Omental fat pad (tissue), 4 donors: ENCODE data around the gene SHB. TPM values are rescaled to one million over a fixed set of nuclear protein-coding genes. Genes with fewer than 3 reads are reported as not detected.

Experiments used
- ATAC-seq: fragments of 150-250 bp; one replicate; pipeline ENCODE4 v1.9.1; 2016; ENCODE audit warnings: mild to moderate bottlenecking, moderate library complexity; ENCODE audit not compliant: low FRiP score
- DNase-seq: peaks from one replicate; pipeline ENCODE4 v3.0.0-alpha.2; 2019; ENCODE audit warnings: low spot score
- CTCF ChIP-seq, 3 donors: fragments of 450-650 bp; IDR thresholded peaks; one replicate each; pipeline ENCODE4 v1.5.1; 2016 to 2017; ENCODE audit warnings: antibody characterized with exemption in 3 of 3, mild to moderate bottlenecking in 3 of 3, moderate library complexity in 2 of 3
- total RNA-seq, 4 donors: library from RNA; depleted of rRNA; stranded (reverse); fragments of >200 nt; gene quantifications; one replicate each; pipeline ENCODE4 v1.1.0, GENCODE V29; 2016

The SHB gene
- total RNA-seq, 4 donors from 2014 or later, result 10.4 to 61.6 (median 20.7) TPM

DNA sequence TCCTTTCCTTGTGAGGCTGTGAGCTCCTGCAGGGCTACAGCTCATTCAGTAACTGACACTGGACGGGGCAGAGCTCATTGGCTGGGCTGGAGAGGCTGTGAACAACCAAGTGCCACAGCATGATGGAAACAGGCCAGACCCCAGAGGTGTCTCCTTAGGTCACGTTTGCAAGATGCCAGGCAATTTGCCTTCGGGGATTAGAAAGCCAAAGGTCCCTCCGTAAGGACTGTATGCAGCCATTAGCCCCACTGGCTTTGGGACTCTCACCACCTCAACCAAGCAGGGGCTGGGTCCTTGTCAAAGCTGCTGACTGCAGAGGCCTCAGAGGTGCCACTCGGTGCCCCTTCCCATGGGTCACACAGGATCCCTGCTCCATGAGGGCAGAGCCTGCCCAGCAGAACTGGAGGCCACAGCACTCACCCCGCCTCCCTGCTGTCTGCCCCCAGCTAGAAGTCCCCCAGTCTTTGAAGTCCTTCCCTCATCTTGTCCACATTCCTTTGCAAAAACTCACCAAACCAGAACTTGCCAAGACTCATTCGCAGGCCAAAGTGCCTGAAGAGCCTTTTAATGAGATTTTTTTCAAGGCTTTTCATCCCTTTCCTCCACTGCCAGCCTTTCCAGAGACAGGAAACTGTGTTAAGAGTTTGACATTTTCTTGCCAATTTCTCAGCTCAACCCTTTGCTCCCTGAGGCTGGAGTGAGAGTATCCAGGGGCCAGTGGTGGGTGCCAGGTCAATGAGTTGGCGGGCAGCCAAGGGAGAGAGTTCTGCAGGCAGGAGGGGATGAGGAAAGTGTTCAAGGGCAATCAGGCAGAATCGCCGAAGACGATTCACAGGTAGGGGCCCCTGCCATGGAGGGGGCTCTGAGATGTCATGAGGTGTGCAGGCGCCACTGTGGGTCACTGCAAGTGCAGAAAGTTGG, 125.4 kb downstream of the SHB start:
- no peak for DNase-seq
- peak; percentile 45 for ATAC-seq
- TF ChIP-seq CTCF (IDR thresholded peaks at IDR 0.05), result no peak

GRCh38 chr9:37942621-37943344, 126.2 kb downstream of the SHB start:
- TF ChIP-seq CTCF (IDR thresholded peaks at IDR 0.05), result no peak
- ATAC-seq (no peak), DNase-seq (no peak)

DNA sequence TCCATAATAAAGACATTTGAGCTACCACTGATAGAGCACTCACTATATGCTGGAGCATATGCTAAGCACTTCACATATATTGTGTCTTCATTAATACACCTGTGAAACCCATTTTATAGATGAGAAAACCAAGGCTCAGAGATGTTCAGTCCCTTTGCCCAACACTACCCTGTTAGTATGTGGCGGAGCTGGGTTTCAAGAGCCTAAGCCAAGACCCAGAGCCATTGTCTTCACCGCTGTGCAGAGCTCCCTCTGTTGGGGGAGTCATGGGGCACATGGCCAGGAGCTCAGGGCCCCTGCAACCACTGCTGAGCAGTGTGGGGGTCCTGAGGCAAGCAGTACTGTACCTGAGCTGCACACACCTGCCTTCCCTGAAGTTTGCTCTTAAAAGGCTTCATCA, 127.8 kb downstream of the SHB start:
- ATAC-seq (no peak), DNase-seq (no peak)
- TF ChIP-seq CTCF (IDR thresholded peaks at IDR 0.05), result no peak

DNA sequence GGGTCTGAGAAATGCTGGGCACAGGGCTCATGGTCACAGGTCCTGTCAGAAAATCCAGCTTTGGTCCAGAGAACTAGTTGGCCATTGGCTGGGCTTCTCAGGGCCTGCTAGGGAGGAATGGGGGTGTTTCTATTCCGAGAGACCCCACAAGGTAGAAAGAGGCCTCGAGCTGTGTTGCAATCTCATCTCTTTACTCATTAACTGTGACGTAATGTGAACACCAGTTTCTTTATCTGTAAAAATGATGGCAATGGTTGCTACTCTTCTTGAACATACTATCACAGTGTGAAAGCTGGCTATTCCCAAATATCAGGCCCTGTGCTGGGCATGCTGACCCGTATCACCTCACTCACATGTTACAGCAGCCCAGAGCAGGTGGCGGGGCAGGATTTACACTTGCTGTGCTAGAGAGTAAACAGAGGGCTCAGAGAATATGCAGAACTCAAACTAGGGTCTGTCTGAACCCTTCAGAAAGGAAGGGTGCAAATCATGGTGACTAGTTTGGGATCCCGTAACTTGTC, 129.4 kb downstream of the SHB start:
- no peak for ATAC-seq
- no peak for DNase-seq
- no peak for TF ChIP-seq CTCF (IDR thresholded peaks at IDR 0.05)

DNA sequence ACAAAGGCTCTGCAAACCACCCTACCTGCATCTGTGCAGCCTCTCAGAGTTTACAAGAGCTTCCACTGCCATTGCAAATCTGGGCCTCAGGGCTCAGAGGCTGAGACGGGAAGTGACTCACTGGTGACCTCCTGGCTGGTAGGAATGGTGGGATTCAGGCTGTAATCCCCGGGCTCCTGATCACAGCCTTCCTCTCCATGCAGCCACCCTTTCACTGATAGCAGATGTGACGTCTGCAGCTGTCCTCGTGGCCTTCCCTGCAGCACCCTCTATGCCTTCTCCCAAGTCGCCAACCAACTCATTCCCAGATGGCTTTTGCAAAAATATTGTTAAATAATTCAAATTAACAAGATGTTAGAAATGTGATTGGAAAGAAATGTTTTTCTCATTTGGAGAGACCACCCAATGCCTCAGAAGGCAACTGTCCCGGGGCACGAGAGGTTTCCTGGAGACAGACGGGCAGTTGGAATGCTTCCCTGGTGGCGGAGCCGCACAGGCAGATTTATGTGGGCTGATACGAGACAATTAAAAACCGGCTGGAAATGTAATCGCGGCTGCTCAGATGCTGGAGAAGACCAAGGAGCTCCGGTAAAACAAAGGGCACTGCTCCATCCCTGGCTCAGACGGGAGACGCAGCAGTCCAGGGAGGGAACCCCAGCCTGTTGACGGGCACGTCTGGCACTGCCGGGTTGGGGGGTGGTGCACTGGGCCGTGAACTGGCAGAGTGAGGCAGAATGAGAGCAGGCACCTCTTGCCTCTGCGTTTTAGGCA, 130.7 kb downstream of the SHB start:
- peak; percentile 14 for ATAC-seq
- TF ChIP-seq CTCF (IDR thresholded peaks at IDR 0.05), result no peak
- DNase-seq, result no peak

GRCh38 chr9:37937366-37937765, 131.7 kb downstream of the SHB start:
- TF ChIP-seq CTCF (IDR thresholded peaks at IDR 0.05), result no peak
- DNase-seq (no peak), ATAC-seq (no peak)
